Measurements from ENCODE around the gene RNF144A.

RNF144A gene

DNA sequence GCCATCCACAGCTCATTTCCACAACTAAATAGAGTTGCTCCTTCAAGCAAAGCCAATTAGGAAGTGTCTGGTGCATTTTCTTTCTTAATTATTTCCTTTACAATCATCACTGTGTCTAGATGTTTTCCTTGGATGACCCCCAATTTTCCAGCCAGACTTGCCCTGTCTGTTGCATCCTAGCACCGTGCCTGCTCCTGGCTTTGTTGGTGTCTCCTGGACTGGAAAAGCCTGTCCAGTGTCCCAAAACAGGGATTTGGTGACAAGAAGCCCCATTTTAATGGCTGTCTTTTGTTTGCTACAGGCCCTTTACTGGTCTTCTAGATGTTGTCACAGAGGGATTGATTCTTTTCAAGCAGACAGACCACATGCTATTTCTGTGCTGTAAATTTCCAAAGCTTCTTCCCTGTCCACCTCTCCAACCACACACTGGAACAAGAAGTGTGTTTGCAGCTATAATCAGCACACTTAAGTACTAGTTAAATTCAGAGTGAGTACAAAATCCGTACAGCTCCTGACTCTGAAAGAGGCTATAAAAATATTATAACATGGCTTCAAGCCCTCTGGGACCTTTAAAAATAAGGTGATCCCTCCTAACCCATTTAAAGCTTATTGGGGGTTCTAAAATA lies 38.4 kb downstream of the RNF144A start:
- Histone ChIP-seq H3K27ac (no peak overlapping the region), H3K4me3 (ENCODE audit: low read depth, low read length) (no peak overlapping the region), H3K36me3 (replicated peaks) (no peaks in the 10 kb centered on the region), H3K27me3 (replicated peaks) (no peaks in the 10 kb centered on the region)
- no peak for DNase-seq
- in situ Hi-C loops (cut with HindIII; ENCODE audit: low pct_ligation_motif_present, low sequenced_read_pairs) = no loop called here
- TF ChIP-seq, protein P1, sequence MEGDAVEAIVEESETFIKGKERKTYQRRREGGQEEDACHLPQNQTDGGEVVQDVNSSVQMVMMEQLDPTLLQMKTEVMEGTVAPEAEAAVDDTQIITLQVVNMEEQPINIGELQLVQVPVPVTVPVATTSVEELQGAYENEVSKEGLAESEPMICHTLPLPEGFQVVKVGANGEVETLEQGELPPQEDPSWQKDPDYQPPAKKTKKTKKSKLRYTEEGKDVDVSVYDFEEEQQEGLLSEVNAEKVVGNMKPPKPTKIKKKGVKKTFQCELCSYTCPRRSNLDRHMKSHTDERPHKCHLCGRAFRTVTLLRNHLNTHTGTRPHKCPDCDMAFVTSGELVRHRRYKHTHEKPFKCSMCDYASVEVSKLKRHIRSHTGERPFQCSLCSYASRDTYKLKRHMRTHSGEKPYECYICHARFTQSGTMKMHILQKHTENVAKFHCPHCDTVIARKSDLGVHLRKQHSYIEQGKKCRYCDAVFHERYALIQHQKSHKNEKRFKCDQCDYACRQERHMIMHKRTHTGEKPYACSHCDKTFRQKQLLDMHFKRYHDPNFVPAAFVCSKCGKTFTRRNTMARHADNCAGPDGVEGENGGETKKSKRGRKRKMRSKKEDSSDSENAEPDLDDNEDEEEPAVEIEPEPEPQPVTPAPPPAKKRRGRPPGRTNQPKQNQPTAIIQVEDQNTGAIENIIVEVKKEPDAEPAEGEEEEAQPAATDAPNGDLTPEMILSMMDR (IDR thresholded peaks at IDR 0.05; ENCODE audit: low read depth, low read length, missing control alignments) = no peak

DNA sequence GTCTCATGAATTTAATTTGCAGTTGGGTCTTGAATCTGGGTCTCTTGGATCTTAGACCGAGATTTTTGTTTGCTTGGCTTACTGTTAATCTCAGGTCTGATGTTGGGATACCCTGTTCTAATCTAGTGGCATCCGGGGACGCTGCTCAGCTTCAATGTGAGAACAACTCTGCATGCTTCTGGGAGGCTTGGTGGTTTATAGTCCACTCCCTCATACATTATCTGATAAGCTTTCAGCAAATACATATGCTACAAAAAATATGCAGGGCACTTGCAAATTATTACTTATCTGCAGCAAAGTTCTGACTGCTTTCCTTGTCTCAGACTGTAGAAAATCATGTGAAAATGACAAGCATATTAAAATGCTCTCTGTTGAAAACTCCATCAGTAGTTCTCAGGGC lies 39.4 kb downstream of the RNF144A start:
- Histone ChIP-seq H3K4me3 (ENCODE audit: low read depth, low read length) (no peak overlapping the region), H3K27ac (no peak overlapping the region), H3K27me3 (replicated peaks) (no peaks in the 10 kb centered on the region), H3K36me3 (replicated peaks) (no peaks in the 10 kb centered on the region)
- no peak for DNase-seq
- in situ Hi-C loops (cut with HindIII; ENCODE audit: low pct_ligation_motif_present, low sequenced_read_pairs) = no loop called here
- TF ChIP-seq, protein P1 (IDR thresholded peaks at IDR 0.05; ENCODE audit: low read depth, low read length, missing control alignments) = no peak

DNA sequence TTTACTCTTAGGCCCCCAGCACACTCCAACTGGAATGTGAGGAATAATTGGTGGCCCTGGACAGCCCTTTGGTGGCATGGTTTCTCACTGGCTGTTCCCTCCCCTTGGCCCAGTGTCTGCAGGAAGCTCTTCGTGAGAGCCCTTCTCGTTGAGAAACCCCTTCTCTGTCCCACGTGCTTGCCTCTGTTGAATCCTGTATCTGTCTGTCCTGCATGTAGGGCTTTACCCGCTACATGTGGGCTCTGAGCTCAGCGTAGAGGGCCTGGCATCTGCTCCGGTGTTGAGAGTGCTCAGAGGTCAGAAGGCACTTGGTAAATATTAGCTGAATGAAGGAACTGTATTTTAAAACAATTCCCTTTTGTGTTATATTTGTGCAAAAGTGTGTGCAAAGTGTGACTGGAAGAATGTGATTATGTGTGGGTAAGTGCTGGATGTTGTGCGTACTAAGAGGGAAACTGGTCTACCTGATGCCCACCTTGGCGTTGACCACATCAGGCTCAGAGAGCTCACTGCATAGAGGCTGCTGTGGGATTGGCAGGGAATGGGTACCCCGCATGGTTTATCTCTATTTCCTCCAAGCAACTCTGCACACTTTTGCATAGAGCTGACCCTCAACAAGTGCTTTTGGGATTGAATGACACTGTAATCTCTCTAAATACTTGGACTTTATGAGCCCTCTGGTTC lies 40.0 kb downstream of the RNF144A start:
- H3K27ac ChIP-seq = no peak overlapping the region
- TF ChIP-seq, protein P1 (IDR thresholded peaks at IDR 0.05; ENCODE audit: low read depth, low read length, missing control alignments) = no peak
- H3K27me3 ChIP-seq (replicated peaks) = no peaks in the 10 kb centered on the region
- DNase-seq = no peak
- H3K36me3 ChIP-seq (replicated peaks) = no peaks in the 10 kb centered on the region
- H3K4me3 ChIP-seq (ENCODE audit: low read depth, low read length) = no peak overlapping the region
- in situ Hi-C loops (cut with HindIII; ENCODE audit: low pct_ligation_motif_present, low sequenced_read_pairs) = no loop called here

DNA sequence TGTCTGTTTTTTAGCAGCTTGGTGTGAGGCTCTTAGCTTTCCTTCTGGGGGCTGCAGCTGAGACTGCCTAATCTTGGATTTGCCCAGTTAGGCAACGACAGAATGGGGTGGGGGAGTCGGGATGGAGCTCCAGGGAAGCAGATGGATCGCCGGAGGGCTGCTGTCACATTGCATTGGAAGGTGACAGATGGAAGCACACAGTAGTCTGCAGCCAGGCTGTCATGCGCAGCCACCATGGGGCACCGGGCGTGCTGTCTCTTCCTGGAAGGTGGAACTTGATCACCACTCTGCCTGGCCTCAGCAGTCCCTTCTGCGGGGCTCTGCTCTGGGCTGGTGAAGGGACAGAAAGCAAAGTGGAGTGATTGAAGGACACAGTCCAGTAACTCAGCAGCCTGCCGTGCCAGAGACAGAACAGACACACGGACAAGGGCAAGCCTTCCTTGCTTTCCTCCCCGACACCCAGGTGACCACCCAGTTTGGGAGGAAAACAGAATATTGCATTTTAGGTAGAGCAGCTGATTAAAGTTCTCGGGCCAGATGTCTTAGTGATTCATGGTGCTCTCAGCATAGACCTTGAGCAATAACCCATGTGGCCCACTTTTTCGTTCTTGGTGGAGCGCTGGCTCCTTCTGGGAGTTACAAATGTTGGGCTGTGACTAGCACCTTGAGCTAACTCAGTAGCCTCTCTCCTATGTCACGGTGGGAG lies 40.9 kb downstream of the RNF144A start:
- H3K27me3 ChIP-seq (replicated peaks) = no peaks in the 10 kb centered on the region
- TF ChIP-seq, protein P1 (IDR thresholded peaks at IDR 0.05; ENCODE audit: low read depth, low read length, missing control alignments) = no peak
- H3K27ac ChIP-seq = no peak overlapping the region
- in situ Hi-C loops (cut with HindIII; ENCODE audit: low pct_ligation_motif_present, low sequenced_read_pairs) = no loop called here
- no peak for DNase-seq
- H3K4me3 ChIP-seq (ENCODE audit: low read depth, low read length) = no peak overlapping the region
- H3K36me3 ChIP-seq (replicated peaks) = no peaks in the 10 kb centered on the region

DNA sequence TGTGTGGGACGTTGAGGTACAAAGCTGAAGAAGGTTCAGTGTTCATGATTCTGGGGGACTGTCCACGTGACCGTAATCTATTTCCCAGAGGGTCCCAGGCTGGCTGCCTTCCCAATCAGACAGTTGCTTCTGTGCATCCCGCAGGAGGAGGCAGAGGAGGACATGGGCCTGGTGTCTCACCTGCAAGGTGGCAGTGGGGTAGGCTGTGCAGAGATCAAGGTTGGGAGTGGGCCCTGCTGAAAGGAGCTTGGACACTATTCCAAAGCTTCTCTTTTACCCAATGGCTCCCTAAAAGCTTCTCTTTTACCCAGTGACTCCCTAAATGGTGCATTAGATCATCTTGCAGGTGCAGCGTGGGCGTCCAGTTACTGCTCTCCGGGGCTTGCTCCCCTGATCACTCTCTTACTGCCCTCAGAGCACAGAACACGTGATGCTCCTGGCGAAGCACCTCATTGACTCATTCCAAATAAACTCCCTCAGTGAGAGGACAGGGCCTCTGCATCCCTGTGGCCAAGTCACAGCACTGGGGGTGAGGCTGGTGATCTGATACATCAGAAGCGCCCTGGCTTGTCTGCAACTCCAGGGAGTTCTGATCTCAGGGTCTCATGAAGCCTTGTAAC lies 41.5 kb downstream of the RNF144A start:
- TF ChIP-seq, protein P1 (IDR thresholded peaks at IDR 0.05; ENCODE audit: low read depth, low read length, missing control alignments) = no peak
- no peak overlapping the region for H3K4me3 ChIP-seq (ENCODE audit: low read depth, low read length)
- H3K27ac ChIP-seq = no peak overlapping the region
- in situ Hi-C loops (cut with HindIII; ENCODE audit: low pct_ligation_motif_present, low sequenced_read_pairs) = no loop called here
- H3K27me3 ChIP-seq (replicated peaks) = no peaks in the 10 kb centered on the region
- no peaks in the 10 kb centered on the region for H3K36me3 ChIP-seq (replicated peaks)
- no peak for DNase-seq
